Measurements from ENCODE around the gene SMLR1.
A peak's percentile ranks its signal among the peaks of the same experiment; 100 is the strongest.

SMLR1 gene

GRCh38 chr6:130825772-130826441, 1.3 kb upstream of the SMLR1 start:
- DNase-seq, result no peak

GRCh38 chr6:130826442-130827246, 562 bp upstream of the SMLR1 start:
- DNase-seq, result no peak

- no peak for DNase-seq
Observed at GRCh38 chr6:130829333-130829910, 2.2 kb downstream of the SMLR1 start.

- DNase-seq, result no peak
Observed at GRCh38 chr6:130831607-130832006, 4.4 kb downstream of the SMLR1 start.

GRCh38 chr6:130833569-130833968, 6.4 kb downstream of the SMLR1 start:
- no peak for DNase-seq

- DNase-seq, result no peak
Observed at GRCh38 chr6:130834482-130835251, 7.5 kb downstream of the SMLR1 start.

- DNase-seq, result no peak
Observed at GRCh38 chr6:130836055-130836640, 8.9 kb downstream of the SMLR1 start.

- DNase-seq, result no peak
Observed at GRCh38 chr6:130837067-130837466, 9.9 kb downstream of the SMLR1 start.

GRCh38 chr6:130838250-130838860, 11.1 kb downstream of the SMLR1 start:
- DNase-seq, result no peak

- no peak for DNase-seq
Observed at GRCh38 chr6:130838951-130839350, 11.7 kb downstream of the SMLR1 start.

- DNase-seq, result no peak
Observed at GRCh38 chr6:130839379-130839778, 12.2 kb downstream of the SMLR1 start.

GRCh38 chr6:130840050-130840449, 12.8 kb downstream of the SMLR1 start:
- no peak for DNase-seq

GRCh38 chr6:130841128-130841728, 14.0 kb downstream of the SMLR1 start:
- no peak for DNase-seq

GRCh38 chr6:130843575-130844320, 16.5 kb downstream of the SMLR1 start:
- DNase-seq, result peak; percentile 65

- DNase-seq, result no peak
Observed at GRCh38 chr6:130846501-130846900, 19.3 kb downstream of the SMLR1 start.

- no peak for DNase-seq
Observed at GRCh38 chr6:130847001-130847910, 20.1 kb downstream of the SMLR1 start.

- no peak for DNase-seq
Observed at GRCh38 chr6:130848945-130849344, 21.7 kb downstream of the SMLR1 start.

- DNase-seq, result no peak
Observed at GRCh38 chr6:130849594-130849993, 22.4 kb downstream of the SMLR1 start.

- no peak for DNase-seq
Observed at GRCh38 chr6:130851026-130851425, 23.8 kb downstream of the SMLR1 start.
